GM18519 (cell line): ENCODE measurements around the gene KLC4.
"Not testable (repeated sequence)": the region's sequence is repeated elsewhere in the genome, so short reads cannot be mapped to it uniquely, and the experiment has no call there.

Source experiments
- ATAC-seq: cut with Tn5 transposase; IDR thresholded peaks from one replicate; pipeline ENCODE4 v1.9.1; 2021; ENCODE audit warnings: mild to moderate bottlenecking, moderate library complexity; ENCODE audit not compliant: unreplicated experiment, low FRiP score

The KLC4 gene

GRCh38 chr6:43035495-43036194, 23.8 kb upstream of the KLC4 start:
- ATAC-seq, result no peak

- ATAC-seq, result no peak
Observed at GRCh38 chr6:43036712-43037111, 22.7 kb upstream of the KLC4 start.

- no peak for ATAC-seq
Observed at GRCh38 chr6:43037197-43037596, 22.2 kb upstream of the KLC4 start.

- no peak for ATAC-seq
Observed at GRCh38 chr6:43037706-43038105, 21.7 kb upstream of the KLC4 start.

- no peak for ATAC-seq
Observed at GRCh38 chr6:43038727-43039126, 20.7 kb upstream of the KLC4 start.

DNA sequence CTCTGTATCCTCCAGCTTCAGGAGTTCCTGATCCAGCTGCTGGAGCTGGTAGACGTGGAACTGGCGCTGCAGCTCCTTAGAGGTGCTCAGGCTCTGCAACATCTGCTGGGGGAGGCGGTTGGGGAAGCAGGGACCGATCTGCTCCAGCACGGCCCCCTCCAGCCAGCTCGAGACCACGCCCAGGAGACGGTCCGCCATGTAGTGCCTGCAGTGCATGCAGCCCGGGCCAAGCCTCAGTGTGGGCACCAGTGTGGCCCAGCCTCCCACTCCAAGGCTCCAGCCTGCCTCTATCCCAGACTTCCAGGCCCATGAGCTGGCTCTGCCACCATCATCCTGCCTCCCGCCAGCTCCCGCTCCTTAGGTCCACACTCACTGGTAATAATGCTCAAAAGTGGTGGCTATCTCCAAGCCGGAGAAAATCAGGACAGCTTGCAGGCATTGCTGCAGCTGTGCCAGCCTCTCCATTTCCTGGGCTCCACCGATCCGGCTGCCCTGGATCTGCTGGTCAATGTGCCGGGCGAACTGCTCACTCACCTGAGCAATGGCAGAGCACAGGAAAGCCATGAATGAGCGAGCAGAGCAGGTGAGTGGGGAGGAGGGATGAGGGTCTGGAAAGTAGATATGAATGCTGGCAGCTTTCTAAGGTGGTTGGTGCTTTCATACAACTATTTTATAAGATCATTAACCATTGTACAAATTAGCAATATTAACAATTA, 18.7 kb upstream of the KLC4 start:
- ATAC-seq, result no peak

GRCh38 chr6:43041475-43041874, 18.0 kb upstream of the KLC4 start:
- ATAC-seq, result not testable (repeated sequence)

GRCh38 chr6:43043310-43043709, 16.1 kb upstream of the KLC4 start:
- no peak for ATAC-seq

- no peak for ATAC-seq
Observed at GRCh38 chr6:43045371-43045930, 14.0 kb upstream of the KLC4 start.

DNA sequence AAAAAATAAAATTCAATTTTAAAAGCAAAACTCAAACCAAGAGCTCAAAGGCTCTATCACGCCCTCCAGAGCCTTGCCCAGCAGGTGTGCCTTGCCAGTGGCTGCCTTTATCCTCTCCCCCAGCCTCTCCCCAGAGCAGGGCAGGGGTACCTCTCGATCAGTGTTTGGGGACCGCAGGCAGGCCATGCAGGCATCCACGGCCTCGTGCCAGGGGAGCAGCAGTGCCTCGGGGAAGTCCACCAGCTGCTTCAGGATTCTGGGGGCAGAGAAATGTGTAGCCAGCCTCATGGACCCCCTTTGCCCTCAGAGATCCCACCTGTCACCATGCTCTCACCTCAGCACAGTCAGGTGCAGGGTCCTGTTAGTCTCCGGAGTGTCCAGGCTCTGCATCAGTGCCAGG, 11.4 kb upstream of the KLC4 start:
- ATAC-seq, result no peak

DNA sequence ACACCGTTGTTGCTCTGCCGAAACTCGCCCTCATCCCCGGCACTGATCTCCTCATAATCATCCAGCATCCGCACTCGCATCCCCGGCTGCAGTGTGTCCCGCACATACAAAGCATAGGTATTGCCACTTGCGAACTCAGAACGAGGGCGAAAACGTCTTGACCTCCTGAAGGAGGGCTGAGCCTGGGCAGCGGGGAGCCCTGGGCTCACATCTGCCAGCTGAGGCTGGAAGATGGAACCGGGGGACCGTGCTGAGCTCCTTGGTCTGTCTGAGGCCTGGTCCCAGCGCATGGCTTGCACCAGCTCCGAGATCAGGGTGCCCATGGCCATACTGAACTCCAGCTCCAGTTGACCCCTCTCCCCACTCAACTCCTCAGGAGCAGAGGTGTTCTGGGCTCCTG, 8.4 kb upstream of the KLC4 start:
- ATAC-seq, result no peak

DNA sequence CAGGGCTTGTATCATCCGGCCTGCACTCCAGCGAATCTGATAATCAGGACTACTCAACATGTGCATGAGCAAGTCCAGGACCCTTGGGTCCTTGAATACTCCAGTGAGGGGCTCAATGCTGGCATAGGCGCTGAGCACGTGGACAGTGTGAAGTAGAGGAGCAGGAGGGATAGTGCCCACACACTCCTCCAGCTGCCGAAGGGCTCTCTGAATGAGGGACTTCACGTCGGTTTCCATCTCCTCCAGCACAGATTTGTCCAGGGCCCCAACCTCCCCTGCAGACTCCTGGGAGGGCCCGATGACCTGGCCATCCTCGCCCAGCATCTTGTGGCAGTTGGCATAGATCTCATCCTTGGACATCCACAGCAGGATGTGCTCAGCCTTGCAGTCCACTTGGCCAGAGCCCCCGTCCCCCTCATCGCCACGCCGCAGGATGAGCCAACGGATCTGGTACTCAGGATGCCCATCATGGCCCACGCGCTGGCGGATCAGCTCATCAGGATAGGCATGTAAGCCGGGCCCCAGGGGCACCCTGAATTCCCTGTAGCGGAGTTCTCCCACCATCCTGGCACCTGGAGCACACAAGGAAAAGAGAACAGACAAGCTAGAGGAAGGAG, 7.1 kb upstream of the KLC4 start:
- no peak for ATAC-seq

DNA sequence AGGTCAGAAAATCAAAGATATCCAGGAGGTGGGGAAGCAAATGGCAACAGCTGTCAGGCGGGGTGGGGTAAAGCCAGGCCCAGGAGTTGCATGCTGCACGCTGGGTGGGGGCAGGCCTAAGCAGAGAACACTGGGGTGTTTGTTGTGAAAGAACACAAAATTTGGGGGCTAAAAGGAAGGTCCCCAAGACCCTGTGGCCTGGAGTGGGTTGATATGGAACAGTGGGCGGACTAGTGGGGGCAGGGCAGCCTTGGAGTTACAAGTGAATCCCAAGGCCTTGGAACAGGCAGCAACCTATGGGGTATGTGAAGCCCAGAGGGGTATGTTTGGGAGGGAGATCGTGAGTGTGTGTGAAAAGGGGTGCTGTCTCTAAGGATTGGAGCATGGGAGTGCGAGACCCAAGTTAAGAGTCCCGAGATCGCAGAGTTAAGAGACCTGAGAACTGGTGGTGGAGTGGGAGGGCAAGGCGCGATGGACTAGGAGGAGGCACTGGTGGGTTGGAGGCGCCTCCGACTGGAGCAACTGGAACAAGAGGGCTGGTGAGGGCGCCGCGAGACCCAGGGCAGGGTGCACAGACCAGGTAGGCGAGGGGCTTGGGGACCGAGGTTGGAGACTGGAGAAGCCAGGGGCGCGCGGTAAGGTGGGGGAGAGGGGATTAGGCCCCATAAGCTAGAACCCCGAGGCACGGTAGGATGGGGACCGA, 6.4 kb upstream of the KLC4 start:
- ATAC-seq, result no peak

DNA sequence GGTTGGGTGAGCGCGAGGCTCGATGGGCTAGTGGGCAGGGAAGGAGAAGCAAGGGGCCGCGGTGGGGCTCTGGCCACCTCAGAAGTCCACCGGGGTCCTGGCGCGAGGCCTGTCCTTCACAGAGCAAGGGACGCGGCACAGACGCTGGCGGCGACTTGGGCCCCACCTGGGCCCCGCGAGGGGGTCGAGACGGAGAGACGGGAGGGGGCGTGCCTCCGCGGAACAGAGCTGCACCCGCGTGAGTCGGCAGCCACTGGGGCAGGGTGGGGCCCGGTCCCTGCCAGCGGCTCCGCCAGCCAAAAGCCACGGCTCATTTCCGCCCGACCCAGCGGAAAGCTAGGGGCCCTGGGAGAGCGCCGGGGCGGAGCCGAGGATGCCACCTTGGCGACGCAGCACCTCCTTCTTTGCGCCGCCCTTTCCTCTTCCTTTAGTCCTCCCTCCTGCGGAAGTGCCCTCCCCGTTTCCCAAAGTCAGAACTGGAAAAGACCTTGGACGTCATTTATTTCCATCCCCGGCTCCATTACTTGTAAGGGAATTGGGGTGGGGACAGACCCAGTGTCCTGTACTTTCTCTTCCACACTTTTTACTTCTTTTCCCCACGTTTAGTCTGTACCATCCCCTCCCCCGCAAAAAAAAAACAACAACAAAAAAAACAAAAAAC, 5.8 kb upstream of the KLC4 start, which contains the start of gene CUL7:
TSS of gene CUL7 (minus strand) at position 307 of the 661 bp plus-strand sequence. CDS start 1,063 bp downstream, outside the sequence.
- peak; percentile 72 for ATAC-seq

GRCh38 chr6:43054206-43054943, 5.1 kb upstream of the KLC4 start:
- ATAC-seq, result no peak

DNA sequence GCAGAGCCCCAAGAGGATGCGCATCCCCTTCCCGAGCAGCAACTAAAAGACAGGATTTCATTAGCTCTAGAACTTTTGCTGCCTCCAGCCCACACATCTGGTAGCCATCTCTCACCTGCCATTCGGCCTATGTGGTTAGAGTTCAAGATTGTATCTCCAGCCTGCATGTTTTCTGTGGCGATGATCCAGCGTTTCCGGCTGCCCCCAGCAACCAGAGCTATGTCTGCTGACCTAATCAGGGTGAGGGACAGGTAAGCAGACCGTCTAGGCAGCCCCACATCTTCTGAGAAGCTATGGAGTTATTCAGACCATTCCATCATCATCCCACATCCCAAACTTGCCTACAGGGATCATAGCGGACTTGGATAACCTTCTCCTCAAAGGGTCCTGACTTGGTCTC, 3.5 kb upstream of the KLC4 start:
- ATAC-seq, result no peak

- no peak for ATAC-seq
Observed at GRCh38 chr6:43058531-43058930, 900 bp upstream of the KLC4 start.

- no peak for ATAC-seq
Observed at GRCh38 chr6:43060034-43060754, 763 bp downstream of the KLC4 start.
